Measurements from ENCODE around the gene ATG10. TPM values are rescaled to one million over a fixed set of nuclear protein-coding genes. Genes with fewer than 3 reads are reported as not detected.

The ATG10 gene
- total and polyA plus RNA-seq, 2 of the 13 experiments (the other 11 are each of a cell fraction or from before 2014, with no cell fraction given) = 2.0 to 5.7 TPM

DNA sequence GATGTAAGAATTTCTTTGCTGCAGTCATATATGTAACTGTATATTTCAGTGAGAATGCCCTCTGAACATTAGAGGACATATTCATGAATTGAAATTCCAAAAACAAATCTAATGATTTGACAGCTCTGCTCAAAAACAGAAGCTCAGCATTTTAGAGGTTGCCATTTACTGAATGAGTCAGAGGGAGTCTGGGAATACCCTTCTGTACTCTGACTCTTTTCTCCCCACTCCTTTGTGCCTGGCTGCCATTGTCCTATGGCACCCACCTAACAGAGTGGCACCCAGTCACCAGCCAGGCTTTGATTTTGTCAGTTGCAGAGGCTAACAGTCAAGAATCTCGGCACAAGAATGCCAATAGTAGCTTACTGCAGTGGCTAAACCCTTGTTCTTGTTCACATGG, 133.6 kb downstream of the ATG10 start:
- no peak overlapping the region for H3K4me2 ChIP-seq (ENCODE audit: low read depth, low read length)
- peaks cover 9% of the 10 kb centered on the region for H3K4me1 ChIP-seq (ENCODE audit: insufficient read depth, low read length)
- H4K20me1 ChIP-seq (ENCODE audit: insufficient read depth, low read length) = no peaks in the 10 kb centered on the region
- H3K27ac ChIP-seq (ENCODE audit: extremely low read length, insufficient read depth, low read length) = no peak overlapping the region
- ChIA-PET CTCF (ENCODE audit: low intra/inter-chr PET ratio, low total read pairs) (no interaction called here), POLR2A (no interaction called here)
- H3K27me3 ChIP-seq (ENCODE audit: control insufficient read depth in 1 of 2, insufficient read depth in 2 of 2, low read length in 2 of 2) = no peaks in the 10 kb centered on the region
- H2AFZ ChIP-seq (ENCODE audit: low read length) = no peak overlapping the region
- no TSS peak for BruUV-seq (replicated peaks)
- H3K36me3 ChIP-seq (replicated peaks in 1 of 2; ENCODE audit: control insufficient read depth in 1 of 2, insufficient read depth in 2 of 2, low read length in 2 of 2) = no peaks in the 10 kb centered on the region
- in situ Hi-C loops (cut with HindIII; ENCODE audit: extremely low pct_ligation_motif_present, low pct_unique_long_range_greater_than_20kb) (no loop called here), intact Hi-C loops (cut with micrococcal nuclease; ENCODE audit: unreplicated experiment) (no loop called here)
- H3K9me3 ChIP-seq (ENCODE audit: low read length) = no peaks in the 10 kb centered on the region
- H3K4me3 ChIP-seq (replicated peaks in 1 of 3; ENCODE audit: insufficient read depth in 1 of 3, low read depth in 2 of 3, low read length in 3 of 3) = no peak overlapping the region
- ATAC-seq (no peak), FAIRE-seq (no peak), DNase-seq (ENCODE audit: low spot score) (no peak)
- 47% methylated on average over 1 of the region's 1 CpG for WGBS (ENCODE audit: low lambda C conversion rate)
- H3K79me2 ChIP-seq (ENCODE audit: insufficient read depth, low read length) = no peaks in the 10 kb centered on the region
- H3K9ac ChIP-seq (ENCODE audit: insufficient read depth, low read depth, low read length) = no peak overlapping the region
- TF ChIP-seq, protein P1, sequence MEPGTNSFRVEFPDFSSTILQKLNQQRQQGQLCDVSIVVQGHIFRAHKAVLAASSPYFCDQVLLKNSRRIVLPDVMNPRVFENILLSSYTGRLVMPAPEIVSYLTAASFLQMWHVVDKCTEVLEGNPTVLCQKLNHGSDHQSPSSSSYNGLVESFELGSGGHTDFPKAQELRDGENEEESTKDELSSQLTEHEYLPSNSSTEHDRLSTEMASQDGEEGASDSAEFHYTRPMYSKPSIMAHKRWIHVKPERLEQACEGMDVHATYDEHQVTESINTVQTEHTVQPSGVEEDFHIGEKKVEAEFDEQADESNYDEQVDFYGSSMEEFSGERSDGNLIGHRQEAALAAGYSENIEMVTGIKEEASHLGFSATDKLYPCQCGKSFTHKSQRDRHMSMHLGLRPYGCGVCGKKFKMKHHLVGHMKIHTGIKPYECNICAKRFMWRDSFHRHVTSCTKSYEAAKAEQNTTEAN (CRISPR knock-in tag; conservative IDR thresholded peaks at IDR 0.05) = no peak
- TF ChIP-seq IRX3 (CRISPR knock-in tag; IDR thresholded peaks at IDR 0.05; ENCODE audit: borderline replicate concordance, low read depth) (no peak), SSRP1 (CRISPR knock-in tag; IDR thresholded peaks at IDR 0.05) (no peak), TAF15 (IDR thresholded peaks at IDR 0.05; ENCODE audit: low read depth, low read length, poor library complexity, severe bottlenecking) (no peak), AHR (CRISPR knock-in tag; IDR thresholded peaks at IDR 0.05) (no peak), CCAR2 (optimal IDR thresholded peaks at IDR 0.05; ENCODE audit: low read depth, low read length) (no peak), ZNF343 (CRISPR knock-in tag; IDR thresholded peaks at IDR 0.05) (no peak), POLR2AphosphoS2 (IDR thresholded peaks at IDR 0.05; ENCODE audit: low read depth, low read length) (no peak), FOSL2 (CRISPR knock-in tag; IDR thresholded peaks at IDR 0.05) (no peak), ZNF335 (CRISPR knock-in tag; IDR thresholded peaks at IDR 0.05) (no peak)
- TF ChIP-seq, protein P2, sequence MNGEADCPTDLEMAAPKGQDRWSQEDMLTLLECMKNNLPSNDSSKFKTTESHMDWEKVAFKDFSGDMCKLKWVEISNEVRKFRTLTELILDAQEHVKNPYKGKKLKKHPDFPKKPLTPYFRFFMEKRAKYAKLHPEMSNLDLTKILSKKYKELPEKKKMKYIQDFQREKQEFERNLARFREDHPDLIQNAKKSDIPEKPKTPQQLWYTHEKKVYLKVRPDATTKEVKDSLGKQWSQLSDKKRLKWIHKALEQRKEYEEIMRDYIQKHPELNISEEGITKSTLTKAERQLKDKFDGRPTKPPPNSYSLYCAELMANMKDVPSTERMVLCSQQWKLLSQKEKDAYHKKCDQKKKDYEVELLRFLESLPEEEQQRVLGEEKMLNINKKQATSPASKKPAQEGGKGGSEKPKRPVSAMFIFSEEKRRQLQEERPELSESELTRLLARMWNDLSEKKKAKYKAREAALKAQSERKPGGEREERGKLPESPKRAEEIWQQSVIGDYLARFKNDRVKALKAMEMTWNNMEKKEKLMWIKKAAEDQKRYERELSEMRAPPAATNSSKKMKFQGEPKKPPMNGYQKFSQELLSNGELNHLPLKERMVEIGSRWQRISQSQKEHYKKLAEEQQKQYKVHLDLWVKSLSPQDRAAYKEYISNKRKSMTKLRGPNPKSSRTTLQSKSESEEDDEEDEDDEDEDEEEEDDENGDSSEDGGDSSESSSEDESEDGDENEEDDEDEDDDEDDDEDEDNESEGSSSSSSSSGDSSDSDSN (CRISPR knock-in tag; IDR thresholded peaks at IDR 0.05) = no peak
- TF ChIP-seq, protein P3, sequence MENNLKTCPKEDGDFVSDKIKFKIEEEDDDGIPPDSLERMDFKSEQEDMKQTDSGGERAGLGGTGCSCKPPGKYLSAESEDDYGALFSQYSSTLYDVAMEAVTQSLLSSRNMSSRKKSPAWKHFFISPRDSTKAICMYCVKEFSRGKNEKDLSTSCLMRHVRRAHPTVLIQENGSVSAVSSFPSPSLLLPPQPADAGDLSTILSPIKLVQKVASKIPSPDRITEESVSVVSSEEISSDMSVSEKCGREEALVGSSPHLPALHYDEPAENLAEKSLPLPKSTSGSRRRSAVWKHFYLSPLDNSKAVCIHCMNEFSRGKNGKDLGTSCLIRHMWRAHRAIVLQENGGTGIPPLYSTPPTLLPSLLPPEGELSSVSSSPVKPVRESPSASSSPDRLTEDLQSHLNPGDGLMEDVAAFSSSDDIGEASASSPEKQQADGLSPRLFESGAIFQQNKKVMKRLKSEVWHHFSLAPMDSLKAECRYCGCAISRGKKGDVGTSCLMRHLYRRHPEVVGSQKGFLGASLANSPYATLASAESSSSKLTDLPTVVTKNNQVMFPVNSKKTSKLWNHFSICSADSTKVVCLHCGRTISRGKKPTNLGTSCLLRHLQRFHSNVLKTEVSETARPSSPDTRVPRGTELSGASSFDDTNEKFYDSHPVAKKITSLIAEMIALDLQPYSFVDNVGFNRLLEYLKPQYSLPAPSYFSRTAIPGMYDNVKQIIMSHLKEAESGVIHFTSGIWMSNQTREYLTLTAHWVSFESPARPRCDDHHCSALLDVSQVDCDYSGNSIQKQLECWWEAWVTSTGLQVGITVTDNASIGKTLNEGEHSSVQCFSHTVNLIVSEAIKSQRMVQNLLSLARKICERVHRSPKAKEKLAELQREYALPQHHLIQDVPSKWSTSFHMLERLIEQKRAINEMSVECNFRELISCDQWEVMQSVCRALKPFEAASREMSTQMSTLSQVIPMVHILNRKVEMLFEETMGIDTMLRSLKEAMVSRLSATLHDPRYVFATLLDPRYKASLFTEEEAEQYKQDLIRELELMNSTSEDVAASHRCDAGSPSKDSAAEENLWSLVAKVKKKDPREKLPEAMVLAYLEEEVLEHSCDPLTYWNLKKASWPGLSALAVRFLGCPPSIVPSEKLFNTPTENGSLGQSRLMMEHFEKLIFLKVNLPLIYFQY (CRISPR knock-in tag; IDR thresholded peaks at IDR 0.05; ENCODE audit: borderline replicate concordance) = no peak
- TF ChIP-seq, protein P4, sequence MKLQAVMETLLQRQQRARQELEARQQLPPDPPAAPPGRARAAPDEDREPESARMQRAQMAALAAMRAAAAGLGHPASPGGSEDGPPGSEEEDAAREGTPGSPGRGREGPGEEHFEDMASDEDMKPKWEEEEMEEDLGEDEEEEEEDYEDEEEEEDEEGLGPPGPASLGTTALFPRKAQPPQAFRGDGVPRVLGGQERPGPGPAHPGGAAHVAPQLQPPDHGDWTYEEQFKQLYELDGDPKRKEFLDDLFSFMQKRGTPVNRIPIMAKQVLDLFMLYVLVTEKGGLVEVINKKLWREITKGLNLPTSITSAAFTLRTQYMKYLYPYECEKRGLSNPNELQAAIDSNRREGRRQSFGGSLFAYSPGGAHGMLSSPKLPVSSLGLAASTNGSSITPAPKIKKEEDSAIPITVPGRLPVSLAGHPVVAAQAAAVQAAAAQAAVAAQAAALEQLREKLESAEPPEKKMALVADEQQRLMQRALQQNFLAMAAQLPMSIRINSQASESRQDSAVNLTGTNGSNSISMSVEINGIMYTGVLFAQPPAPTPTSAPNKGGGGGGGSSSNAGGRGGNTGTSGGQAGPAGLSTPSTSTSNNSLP (IDR thresholded peaks at IDR 0.05; ENCODE audit: low read depth, low read length) = no peak
- TF ChIP-seq, protein P5, sequence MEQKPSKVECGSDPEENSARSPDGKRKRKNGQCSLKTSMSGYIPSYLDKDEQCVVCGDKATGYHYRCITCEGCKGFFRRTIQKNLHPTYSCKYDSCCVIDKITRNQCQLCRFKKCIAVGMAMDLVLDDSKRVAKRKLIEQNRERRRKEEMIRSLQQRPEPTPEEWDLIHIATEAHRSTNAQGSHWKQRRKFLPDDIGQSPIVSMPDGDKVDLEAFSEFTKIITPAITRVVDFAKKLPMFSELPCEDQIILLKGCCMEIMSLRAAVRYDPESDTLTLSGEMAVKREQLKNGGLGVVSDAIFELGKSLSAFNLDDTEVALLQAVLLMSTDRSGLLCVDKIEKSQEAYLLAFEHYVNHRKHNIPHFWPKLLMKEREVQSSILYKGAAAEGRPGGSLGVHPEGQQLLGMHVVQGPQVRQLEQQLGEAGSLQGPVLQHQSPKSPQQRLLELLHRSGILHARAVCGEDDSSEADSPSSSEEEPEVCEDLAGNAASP (CRISPR knock-in tag; IDR thresholded peaks at IDR 0.05; ENCODE audit: borderline replicate concordance) = no peak
